ENCODE measurements around the gene TPD52L2. TPM values are rescaled to one million over a fixed set of nuclear protein-coding genes. Genes with fewer than 3 reads are reported as not detected.

The TPD52L2 gene
- polyA plus RNA-seq, 2 of the 4 experiments (the other 2 are of a cell fraction): 86.3 to 99.0 TPM

GRCh38 chr20:63836458-63837344, 28.4 kb upstream of the TPD52L2 start:
- no peak overlapping the region for H3K4me3 ChIP-seq
- ChIA-PET CTCF (interaction anchor here (0.7 kb wide), 1 partner anchor 19 kb away, joined by 3 read pairs; no protein-coding TSS in a partner anchor), POLR2A (interaction anchor here (0.7 kb wide), 1 partner anchor 144 kb away, joined by 3 read pairs; the partner anchor contains the start of gene PRPF6)
- no peaks in the 10 kb centered on the region for H3K9me3 ChIP-seq
- peak; percentile 6 to 22; a peak in 1 of 6 replicates for ATAC-seq
- WGBS (ENCODE audit: missing lambda C conversion rate): 82% methylated on average over 10 of the region's 27 CpGs
- DNase-seq (ENCODE audit: low read depth in 1 of 2, low spot score in 1 of 2): no peak
- no peak overlapping the region for H3K4me2 ChIP-seq
- H3K4me1 ChIP-seq: peaks cover 17% of the 10 kb centered on the region
- 0 out of 6 replicates have a peak overlapping the region, but pooled peaks of 1 of the 2 experiments have one; percentile 11 for H3K27ac ChIP-seq
- no peak for FAIRE-seq
- TF ChIP-seq NR3C1 (IDR thresholded peaks at IDR 0.05): no peak
- no peak for TF ChIP-seq ZSCAN20 (CRISPR knock-in tag; IDR thresholded peaks at IDR 0.05)
- no peak for TF ChIP-seq SREBF2 (IDR thresholded peaks at IDR 0.05)
- TF ChIP-seq GATA3 (IDR thresholded peaks at IDR 0.05; ENCODE audit: borderline replicate concordance): no peak
- TF ChIP-seq E2F6 (IDR thresholded peaks at IDR 0.05; ENCODE audit: borderline replicate concordance, low read depth): no peak
- TF ChIP-seq SMC3 (IDR thresholded peaks at IDR 0.05): no peak
- TF ChIP-seq CBX8 (IDR thresholded peaks at IDR 0.05): no peak
- TF ChIP-seq CHD2 (IDR thresholded peaks at IDR 0.05; ENCODE audit: low read length, partially characterized antibody): no peak
- TF ChIP-seq HES2 (IDR thresholded peaks at IDR 0.05): no peak
- no peak for TF ChIP-seq RFX5 (IDR thresholded peaks at IDR 0.05)
- no peak for TF ChIP-seq BHLHE40 (IDR thresholded peaks at IDR 0.05; ENCODE audit: low read depth, low read length)
- TF ChIP-seq, protein P1, sequence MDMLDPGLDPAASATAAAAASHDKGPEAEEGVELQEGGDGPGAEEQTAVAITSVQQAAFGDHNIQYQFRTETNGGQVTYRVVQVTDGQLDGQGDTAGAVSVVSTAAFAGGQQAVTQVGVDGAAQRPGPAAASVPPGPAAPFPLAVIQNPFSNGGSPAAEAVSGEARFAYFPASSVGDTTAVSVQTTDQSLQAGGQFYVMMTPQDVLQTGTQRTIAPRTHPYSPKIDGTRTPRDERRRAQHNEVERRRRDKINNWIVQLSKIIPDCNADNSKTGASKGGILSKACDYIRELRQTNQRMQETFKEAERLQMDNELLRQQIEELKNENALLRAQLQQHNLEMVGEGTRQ (IDR thresholded peaks at IDR 0.05): no peak
- TF ChIP-seq HDAC2 (IDR thresholded peaks at IDR 0.05): no peak
- no peak for TF ChIP-seq POLR2AphosphoS2 (conservative IDR thresholded peaks at IDR 0.05; ENCODE audit: low read length)
- TF ChIP-seq HOXB13 (CRISPR knock-in tag; IDR thresholded peaks at IDR 0.05; ENCODE audit: low read depth): no peak
- no peak for TF ChIP-seq ESRRA (IDR thresholded peaks at IDR 0.05; ENCODE audit: borderline replicate concordance, low read length)
- TF ChIP-seq RCOR1 (IDR thresholded peaks at IDR 0.05; ENCODE audit: low read depth, low read length): no peak
- no peak for TF ChIP-seq MYC (IDR thresholded peaks at IDR 0.05; ENCODE audit: borderline replicate concordance, low read length)
- TF ChIP-seq TFCP2L1 (CRISPR knock-in tag; IDR thresholded peaks at IDR 0.05): no peak
- no peak for TF ChIP-seq JUNB (IDR thresholded peaks at IDR 0.05)

DNA sequence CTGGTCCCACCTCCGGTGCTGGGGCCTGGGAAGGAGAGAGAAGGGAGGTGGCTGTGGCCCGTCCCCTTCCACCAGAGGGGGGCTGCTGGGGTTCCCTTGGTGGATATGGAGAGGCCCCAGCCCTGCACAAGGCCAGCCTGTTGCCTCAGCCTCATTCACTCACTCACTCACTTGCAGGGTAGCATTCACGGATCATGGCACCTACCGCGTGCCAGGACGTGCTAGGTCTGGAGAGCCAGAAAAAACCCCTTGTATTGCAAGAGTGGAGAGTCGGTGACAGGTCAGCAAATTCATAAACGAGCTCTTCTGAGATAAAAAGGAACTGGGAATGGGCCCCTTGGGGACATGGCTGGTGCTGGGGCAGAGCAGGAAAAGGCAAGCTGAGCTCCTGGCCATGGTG, 27.6 kb upstream of the TPD52L2 start:
- ChIA-PET POLR2A (interaction anchor here (0.5 kb wide), 1 partner anchor 30 kb away, joined by 3 read pairs; no protein-coding TSS in a partner anchor), CTCF (interaction anchor here (0.7 to 1.2 kb wide), 2 partner anchors 18 to 51 kb away, joined by 3 read pairs; no protein-coding TSS in a partner anchor)
- ATAC-seq: no peak
- WGBS (ENCODE audit: missing lambda C conversion rate): 72% methylated on average over 8 of the region's 8 CpGs
- Histone ChIP-seq H3K4me3 (no peak overlapping the region), H3K4me2 (no peak overlapping the region), H3K9me3 (no peaks in the 10 kb centered on the region), H3K27ac (no peak overlapping the region), H3K4me1 (peaks cover 13% of the 10 kb centered on the region)
- TF ChIP-seq MAFK (IDR thresholded peaks at IDR 0.05; ENCODE audit: partially characterized antibody) (peak; percentile 5), ELK1 (IDR thresholded peaks at IDR 0.05; ENCODE audit: low read depth, low read length) (no peak)
- no peak for DNase-seq (ENCODE audit: low read depth in 1 of 2, low spot score in 1 of 2)
- no peak for FAIRE-seq

Measured in A549 (cell line).